Hematopoietic multipotent progenitor cell (in vitro differentiated cells): ENCODE results near the gene IL20. TPM values are rescaled to one million over a fixed set of nuclear protein-coding genes. Genes with fewer than 3 reads are reported as not detected.

Experiments
- DNase-seq, 3 donors: peaks; one replicate each; pipeline ENCODE4 v3.0.0-alpha.2; 2011 to 2015; ENCODE audit warnings: low read depth in 2 of 3, low spot score in 2 of 3
- total RNA-seq: library from RNA; depleted of rRNA; stranded (reverse); fragments of >200 nt; gene quantifications from one replicate; pipeline ENCODE4 v1.2.3, GENCODE V29; 2012

The IL20 gene
- total RNA-seq, 1 donor, result not detected

DNA sequence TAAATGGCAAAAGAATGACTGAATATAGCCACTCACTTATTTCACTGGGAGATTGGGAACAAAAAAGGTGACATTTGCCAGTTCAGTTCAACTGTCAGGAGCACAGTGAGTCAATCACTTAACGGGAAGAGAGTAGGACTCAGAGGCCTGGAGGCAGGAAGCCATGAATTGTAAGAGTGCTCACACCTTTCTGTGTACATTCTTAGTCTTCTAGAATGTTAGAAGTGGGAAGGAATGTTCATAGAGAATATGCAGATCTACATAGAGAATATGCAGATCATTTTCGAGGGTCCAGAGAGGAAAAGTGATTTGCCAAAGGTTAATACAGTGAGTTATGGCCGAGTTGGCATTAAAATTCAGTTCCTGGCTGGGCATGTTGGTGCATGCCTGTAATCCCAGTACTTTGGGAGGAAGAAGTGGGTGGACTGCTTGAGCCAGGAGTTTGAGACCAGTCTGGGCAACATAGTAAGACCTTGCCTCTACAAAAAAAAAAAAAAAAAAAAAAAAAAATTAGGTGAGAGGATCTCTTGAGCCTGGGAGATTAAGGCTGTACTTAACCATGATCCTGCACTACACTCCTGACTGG, 8.3 kb downstream of the IL20 start:
- DNase-seq, result no peak

DNA sequence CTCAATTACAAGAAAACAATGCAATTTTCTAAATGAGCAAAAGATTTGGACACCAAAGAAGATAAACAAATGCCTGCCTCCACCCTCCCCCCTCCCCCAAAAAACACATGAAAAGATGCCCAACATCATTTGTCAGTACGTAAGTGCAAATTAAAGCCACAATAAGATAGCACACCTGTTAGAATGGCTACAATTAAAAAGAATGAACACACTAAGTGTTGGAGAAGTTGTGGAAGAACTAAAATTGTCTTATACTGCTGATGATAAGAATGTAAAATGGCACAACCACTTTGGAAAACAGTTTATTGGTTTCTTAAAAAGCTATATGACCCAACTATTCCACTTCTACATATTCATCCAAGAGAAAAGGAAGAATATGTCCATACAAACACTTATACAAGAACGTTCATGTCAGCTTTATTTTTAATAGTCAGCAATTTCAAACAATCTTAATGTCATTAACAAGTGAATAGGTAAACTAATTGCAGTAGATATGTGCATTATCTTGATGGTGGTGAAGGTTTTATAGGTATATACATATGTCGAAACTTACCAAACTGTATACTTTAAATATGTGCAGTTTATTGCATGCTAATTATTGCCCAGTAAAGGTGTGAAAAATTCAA, 10.4 kb downstream of the IL20 start:
- DNase-seq, result no peak

DNA sequence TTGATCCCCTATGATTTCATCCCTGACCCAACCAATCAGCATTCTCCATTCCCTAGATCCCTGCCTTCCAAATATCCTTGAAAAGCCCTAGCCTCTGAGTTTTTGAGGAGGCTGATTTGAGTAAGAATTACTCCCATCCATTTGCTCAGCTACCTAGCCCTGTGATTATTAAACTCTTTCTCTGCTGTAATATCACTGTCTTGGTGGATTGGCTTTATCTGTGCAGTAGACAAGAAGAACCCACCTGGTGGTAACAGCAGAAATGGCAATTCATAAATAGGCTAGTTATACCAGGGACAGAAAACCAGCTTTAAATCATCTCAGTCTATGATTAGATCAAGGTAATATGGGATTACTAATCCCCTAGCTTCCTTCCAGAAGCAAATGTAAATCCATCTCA, 13.0 kb downstream of the IL20 start:
- no peak for DNase-seq

DNA sequence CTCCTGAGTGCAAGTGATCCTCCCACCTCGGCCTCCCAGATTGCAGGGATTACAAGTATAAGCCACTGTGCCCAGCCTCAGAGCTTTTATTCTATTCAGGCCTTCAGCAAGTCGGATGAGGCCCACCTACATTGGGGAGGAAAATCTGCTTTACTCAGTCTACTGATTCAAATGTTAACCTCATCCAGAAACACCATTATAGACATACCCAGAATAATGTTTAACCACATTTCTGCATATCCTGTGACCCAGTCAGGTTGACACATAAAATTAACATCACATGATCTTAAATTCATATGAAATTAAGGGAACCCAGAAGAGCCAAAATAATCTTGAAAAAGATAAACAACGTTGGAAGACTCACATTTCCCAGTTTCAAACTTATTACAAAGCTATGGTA, 14.9 kb downstream of the IL20 start:
- DNase-seq, result no peak

DNA sequence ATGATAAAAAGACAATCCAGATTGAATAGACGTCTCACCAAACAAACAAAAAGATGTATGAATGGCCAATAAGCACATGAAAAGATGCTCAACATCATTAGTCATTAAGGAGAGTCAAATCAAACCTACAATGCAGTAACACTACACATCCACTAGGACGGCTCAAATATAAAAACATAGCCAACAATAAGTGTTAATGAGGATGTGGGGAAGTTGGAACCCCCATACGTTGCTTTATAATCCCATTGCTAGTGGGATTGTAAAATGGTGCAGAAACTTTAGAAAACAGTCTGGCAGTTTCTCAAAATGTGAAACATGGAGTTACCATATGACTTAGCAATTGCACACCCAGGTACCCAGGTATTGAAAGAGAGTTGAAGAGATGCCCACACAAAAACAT, 17.1 kb downstream of the IL20 start:
- DNase-seq, result no peak

DNA sequence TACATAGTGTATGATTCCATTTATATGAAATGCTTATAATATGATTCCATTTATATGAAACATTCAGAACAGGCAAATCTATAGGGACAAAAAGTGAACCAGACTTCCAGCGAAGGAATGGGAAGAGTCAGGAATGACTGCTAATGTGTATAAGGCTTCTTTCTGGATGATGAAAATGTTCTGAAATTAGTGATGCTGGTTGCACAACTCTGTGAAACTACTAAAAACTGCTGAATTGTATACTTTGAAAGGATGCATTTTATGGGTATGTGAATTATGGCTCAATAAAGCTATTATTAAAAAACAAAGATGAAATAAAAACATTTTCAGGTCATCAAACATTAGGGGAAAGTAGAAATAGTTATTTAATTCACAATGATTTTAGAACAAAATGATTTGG, 17.7 kb downstream of the IL20 start:
- no peak for DNase-seq

DNA sequence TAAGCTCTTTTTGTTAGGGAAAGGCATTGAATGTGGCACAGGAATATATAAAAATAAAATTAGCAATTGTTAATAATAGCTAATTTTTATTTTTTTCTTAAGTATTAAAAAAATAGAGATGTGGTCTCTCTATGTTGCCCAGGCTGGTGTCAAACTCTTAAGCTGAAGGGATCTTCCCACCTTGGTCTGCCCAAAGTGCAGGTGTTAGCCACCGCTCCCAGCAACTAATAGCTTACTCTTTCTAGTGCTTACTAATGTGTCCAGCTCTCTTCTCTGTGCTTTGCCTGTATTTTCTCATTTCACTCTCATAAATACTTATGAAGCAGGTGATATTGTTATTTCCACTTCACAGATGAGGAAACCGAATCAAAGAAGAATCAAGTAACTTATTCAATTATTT, 18.5 kb downstream of the IL20 start:
- no peak for DNase-seq

DNA sequence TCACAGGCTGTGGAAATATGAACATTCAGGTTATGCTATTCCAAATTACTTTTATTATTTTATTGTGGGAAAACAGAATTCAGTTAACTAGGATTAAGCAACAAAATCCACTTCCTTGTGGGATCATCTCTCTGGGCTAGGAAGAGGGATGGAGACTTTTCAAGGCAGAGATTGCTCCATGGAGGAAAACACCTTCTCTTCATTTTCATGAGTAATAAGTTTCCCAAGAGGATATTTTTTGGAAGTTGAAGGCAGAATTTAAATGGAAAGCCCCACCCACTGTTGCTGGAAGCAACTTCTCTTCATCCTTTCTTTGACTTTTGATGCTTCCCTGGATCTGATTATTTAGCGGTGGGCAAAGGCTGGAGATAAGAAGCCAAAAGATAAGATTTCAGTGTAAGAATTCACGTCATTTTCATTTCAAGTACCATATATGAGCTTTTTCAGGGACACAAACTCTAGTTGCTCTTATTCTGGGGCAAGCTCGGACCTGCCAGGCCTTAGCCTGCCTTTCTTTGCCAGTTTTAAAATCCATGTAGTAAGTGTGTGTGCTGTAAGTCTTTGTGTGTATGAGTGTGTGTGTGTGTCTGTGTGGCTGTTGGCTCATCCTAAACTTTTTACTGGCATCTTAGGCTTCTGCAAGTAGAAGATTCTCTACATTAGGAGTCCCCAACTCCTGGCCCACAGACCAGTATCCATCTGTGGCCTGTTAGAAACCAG, 20.1 kb downstream of the IL20 start:
- no peak for DNase-seq

DNA sequence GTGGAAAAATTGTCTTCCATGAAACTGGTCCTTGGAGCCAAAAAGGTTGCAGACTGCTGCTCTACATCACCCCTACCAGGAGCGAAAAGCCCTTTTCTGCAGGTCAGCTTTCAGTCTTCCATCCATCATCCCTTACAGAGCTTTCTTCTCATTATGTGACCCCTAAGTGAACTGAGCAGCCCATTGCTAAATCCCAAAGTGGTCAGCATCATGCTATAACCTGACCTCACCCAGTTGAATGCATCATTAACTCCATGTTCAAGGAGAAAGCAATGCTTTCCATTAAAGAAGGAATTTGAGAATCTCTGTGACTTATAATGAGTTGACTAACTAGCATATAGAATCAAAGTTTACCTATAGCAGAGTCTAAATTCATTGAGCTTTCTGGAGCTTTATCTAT, 21.4 kb downstream of the IL20 start:
- no peak for DNase-seq

DNA sequence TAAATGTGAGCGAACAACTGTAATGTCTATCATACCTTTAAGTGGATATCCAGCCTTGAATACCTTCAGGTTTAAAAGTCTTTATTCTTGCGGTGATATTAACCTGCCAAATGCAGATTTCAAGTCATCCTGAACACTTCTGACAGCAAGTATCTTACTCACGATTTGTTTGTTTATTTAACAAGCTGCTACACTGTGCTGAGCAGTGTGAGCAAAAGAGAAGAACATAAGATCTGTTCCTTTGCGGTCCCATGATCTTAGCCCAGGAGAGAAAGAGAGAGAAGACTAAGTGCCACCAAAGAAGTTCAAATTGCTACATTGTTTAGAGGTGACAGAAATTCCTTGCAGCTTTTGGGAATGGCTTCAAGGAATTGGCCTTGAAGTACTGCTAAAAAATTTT, 22.3 kb downstream of the IL20 start:
- DNase-seq, result no peak

DNA sequence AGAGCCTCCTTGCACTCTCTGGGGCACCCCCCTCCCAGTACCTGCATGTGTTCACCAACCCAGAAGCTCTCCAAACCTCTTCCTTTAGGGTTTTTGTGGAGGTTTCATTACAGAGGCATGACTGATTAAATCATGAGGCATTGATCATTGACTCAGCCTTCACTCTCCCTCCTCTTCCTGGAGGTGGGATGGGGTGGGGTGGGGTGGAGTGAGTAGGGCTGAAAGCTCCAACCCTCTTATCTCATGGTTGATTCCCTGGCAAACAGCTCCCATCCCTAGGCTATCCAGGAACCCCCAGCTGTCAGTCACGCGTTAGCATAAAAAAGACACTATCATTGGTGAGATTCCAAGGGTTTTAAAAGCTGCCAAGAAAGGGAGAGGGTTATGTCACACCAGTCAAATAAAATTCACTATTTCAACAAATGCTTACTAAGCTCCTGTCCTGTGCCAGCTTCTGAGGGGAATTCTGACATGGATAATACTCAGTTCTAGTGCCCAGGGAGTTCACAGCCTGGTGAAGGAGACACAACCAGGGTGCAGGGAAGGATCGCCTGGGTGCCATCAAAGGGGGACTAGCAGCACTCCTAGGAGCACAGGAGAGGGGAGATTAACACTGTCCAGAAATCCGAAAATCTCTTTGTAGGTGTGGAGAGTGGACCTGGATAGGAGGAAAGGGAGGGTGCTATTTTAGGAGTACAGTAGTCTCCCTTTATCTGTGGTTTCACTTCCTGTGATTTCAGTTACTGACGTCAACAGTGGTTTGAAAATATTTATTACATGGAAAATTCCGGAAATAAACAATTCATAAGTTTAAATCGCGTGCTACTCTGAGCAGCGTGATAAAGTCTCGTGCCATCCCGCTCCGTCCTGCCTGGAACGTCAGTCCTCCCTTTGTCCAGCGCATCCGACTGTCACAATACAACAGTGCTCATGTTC, 25.0 kb downstream of the IL20 start:
- peak in 1 of 3 donors; percentile 15 for DNase-seq

DNA sequence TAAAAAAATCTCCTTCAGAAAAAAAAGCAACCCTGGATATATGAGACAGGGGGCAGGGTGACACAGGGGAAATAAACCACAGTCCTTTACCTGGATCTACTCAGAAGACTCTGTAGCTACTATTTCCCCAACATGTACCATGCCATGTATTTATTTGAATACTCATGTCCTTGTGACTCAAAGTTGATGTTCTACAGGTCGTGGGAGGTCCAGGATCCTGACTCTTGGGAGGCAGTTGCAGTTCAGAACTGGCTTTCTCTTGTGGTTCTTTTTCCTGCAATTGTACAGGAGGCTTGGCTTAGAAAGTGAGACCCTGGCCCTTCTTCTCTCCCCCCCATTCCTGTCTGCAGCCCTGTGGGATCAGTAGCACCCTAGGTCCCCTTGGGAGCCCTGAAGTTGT, 26.0 kb downstream of the IL20 start:
- no peak for DNase-seq

DNA sequence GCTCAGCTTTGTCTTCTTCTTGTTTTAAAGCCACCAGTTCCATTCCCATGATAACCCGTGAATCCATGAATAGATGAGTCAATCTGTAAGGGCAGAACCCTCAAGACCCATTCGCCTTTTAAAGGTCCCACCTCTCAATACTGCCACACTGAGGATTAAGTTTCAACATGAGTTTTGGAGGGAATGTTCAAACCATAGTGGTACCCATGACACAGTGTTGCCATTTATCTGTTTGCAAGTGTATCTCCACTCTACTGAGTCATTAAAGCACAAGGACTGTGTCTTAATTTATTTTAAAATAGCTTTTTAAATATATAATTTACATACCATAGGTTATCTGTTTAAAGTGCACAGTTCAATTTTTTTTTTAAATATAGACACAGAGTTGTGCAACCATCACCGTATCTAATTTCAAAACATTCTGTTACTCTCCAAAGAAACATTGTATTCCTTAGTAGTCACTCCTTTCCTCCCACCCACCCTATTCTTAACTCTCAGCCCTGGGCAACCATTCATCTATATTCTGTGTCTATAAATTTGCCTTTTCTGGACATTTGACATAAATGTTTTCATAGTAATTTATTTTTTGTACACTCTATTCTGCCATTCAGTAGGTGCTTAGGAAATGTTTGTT, 27.0 kb downstream of the IL20 start:
- no peak for DNase-seq

DNA sequence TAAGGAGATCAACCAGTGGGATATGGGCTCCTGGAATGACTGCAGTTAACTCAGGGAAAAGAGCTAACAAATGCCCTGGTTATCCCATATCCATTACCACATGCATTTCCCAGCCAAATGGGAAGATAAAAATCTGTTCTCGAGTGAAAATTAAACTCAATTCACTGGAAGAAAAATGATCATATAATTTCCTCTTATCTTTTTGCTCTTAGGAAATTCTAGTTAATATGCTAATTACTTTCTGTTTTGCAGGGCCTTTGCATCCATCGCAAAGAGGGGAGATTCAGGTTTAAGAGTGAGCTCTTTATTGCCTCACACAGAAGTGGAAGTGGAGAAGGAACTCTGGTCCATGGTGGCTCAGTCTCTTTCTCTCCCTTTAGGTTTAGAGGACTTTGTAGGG, 28.0 kb downstream of the IL20 start:
- no peak for DNase-seq

DNA sequence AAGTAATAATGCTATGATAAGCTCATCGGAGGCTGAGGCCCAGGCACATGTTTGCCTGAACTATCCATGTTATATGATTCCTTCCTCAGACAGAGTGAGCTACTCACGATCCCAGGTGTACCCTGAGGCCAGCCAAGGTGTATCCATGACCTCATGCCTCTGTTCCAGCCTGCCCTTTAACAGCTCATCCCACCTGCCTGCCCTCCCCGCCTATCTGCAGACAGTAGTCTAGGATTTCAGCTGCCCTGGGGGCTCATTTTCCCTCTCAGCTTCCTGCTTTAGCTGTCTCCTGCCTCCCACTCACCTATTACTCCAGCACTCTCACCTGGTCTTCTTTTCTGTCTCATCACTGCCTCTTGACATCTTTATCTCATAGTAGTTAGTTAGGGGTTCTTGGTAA, 29.9 kb downstream of the IL20 start:
- DNase-seq, result no peak

DNA sequence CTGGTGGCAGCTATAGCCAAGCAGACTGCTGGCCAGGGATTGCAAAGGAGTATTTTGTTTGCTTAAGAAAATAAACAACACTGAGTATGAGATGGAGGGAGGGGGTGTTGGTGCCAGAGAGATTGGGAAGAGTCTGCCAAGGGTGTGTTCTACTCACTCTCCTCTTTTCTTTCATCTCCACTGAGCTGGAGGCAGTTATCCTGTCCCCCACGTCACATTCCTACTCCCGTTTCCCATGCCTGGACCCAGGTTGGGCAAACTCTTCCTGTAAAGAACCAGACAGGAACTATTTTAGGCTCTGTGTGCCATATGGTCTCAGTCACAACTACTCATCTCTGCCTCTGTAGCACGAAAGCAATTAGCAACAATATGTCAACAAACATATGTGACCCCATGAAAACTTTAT, 30.4 kb downstream of the IL20 start:
- no peak for DNase-seq

DNA sequence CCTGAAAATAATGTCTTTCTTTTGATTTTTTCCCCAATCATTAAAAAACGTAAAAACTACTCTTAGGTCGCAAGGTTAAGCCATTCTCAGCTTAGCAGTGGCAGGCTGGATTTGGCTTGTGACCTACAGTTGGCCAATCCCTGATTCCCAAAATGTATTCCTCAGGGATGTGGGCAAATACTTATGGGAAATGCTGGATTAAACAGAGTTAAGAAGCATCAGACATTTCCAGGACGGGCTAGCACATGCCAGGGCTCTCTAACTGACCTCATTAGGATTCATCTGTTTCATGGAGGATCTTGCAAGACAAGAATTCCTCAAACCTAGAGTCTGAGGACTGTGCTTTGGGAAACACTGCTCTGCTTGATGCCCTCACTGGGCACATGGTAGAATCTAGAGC, 30.8 kb downstream of the IL20 start:
- no peak for DNase-seq

DNA sequence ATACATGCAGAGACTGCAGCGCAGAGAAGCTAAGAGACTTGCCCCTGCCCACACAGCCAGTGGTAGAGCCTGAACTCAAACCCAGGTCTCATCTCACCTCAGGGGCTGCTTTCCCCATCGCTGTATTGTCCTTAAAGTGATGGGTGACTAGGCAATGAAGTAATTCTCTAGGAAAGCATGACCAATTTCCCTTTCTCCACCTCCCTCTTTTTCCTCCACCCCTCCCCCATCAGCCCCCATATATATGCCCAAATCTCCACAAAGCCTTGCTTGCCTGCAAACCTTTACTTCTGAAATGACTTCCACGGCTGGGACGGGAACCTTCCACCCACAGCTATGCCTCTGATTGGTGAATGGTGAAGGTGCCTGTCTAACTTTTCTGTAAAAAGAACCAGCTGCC, 31.8 kb downstream of the IL20 start, which contains the start of gene IL24:
Gene IL24 (plus strand): TSS at position 269 of the 400 bp plus-strand sequence. CDS start 390 bp downstream, outside the sequence.
- DNase-seq, result no peak

DNA sequence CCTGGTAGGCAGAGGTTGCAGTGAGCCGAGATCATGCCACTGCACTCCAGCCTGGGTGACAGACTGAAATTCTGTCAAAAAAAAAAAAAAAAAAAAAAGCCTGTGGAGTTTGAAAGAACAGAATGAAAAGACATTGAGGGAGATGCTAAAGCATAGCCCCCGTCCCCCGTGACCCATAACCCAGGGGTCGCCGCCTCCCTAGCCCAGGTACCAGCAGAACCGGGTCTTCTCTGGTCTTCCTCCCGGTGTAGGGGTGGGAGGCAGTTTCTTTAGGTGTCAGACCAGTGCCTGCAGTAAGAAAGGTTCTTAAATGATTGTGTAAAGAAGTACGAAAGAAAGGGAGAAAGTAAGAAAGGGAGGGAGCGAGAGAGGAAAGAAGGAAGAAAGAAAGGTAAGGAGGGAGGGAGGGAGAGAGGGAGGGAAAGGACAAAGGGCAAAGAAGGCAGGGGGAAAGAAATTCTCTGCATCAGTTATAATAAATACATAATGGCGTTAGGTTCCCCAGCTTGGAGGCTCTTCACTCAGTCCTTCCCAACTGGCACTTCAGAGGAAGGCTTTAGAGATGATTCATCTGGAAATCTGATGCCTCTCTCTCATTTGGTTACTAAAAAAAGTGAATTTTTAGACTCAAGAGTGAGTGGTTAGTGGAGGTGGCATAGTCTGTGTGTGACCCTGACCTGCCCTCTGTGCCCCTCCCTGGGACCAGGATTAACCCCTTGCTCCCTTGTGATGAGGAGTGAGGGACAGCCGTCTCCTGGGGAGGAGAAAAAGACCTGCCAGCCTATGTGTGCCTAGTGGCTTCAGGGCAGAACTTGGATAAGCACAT, 32.9 kb downstream of the IL20 start:
- DNase-seq, result no peak

DNA sequence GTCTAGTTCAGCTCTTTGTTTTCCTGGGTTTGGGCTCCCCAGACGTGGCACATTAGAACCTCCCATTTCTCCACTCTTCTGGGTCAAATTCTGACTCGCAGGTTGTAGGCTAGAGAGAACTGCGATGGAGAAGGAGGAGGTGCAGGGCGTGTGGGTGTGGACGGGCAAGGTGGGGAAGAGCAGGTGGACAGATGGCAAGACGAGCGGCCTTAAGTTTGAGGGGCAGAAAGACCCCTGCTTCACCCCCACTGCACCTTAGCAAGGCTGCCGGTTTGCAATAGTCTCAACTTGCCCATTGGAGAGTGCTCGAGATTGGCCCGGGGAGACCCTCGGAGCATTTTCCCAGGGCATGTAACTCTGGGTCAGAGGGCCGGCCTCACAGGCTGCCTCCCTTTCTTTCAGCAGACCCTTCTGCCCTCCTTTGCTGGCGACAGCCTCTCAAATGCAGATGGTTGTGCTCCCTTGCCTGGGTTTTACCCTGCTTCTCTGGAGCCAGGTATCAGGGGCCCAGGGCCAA, 33.5 kb downstream of the IL20 start:
- DNase-seq, result no peak
